ENCODE data around the gene ARHGAP26. TPM values are rescaled to one million over a fixed set of nuclear protein-coding genes. Genes with fewer than 3 reads are reported as not detected.

ARHGAP26 gene
- total RNA-seq, 1 donor from 2014 or later = 20.1 TPM

DNA sequence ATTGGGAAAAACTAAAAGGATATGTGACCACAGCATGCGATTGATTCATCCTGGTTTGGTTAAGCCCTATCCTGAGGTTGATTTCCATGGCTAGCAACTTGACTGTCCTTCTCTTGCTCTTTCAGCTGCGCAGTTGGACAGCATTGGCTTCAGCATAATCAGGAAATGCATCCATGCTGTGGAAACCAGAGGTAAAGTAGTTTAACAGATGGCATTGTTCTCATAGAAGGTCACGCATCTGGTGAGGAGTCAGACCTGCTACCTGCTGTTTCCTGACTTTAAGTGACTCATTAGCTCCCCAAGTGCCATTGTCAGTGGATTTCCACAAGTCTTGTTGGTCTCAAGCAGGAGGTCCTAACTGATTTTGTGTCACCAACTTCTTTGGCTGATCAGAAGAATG, 266.9 kb downstream of the ARHGAP26 start:
- no peak for DNase-seq
- Mint-ChIP-seq H3K4me1 (ENCODE audit: low read depth, unreplicated experiment) (peaks cover 58% of the 10 kb centered on the region), H3K36me3 (ENCODE audit: unreplicated experiment) (no peaks in the 10 kb centered on the region), H3K9me3 (ENCODE audit: unreplicated experiment) (peaks cover 14% of the 10 kb centered on the region), H3K4me3 (ENCODE audit: unreplicated experiment) (no peak overlapping the region), H3K27ac (ENCODE audit: unreplicated experiment) (peak overlapping the region; percentile 90), H3K27me3 (ENCODE audit: unreplicated experiment) (peaks cover 3% of the 10 kb centered on the region)
- TF ChIP-seq CTCF (IDR thresholded peaks at IDR 0.05; ENCODE audit: partially characterized antibody, unreplicated experiment) = no peak

- Mint-ChIP-seq H3K4me1 (ENCODE audit: low read depth, unreplicated experiment) (peaks cover 57% of the 10 kb centered on the region), H3K27me3 (ENCODE audit: unreplicated experiment) (peaks cover 3% of the 10 kb centered on the region), H3K4me3 (ENCODE audit: unreplicated experiment) (no peak overlapping the region), H3K27ac (ENCODE audit: unreplicated experiment) (peak overlapping the region; percentile 90), H3K36me3 (ENCODE audit: unreplicated experiment) (no peaks in the 10 kb centered on the region), H3K9me3 (ENCODE audit: unreplicated experiment) (peaks cover 11% of the 10 kb centered on the region)
- no peak for DNase-seq
- TF ChIP-seq CTCF (IDR thresholded peaks at IDR 0.05; ENCODE audit: partially characterized antibody, unreplicated experiment) = no peak
These were observed 267.5 kb downstream of the ARHGAP26 start for GRCh38 chr5:143037708-143038107.

DNA sequence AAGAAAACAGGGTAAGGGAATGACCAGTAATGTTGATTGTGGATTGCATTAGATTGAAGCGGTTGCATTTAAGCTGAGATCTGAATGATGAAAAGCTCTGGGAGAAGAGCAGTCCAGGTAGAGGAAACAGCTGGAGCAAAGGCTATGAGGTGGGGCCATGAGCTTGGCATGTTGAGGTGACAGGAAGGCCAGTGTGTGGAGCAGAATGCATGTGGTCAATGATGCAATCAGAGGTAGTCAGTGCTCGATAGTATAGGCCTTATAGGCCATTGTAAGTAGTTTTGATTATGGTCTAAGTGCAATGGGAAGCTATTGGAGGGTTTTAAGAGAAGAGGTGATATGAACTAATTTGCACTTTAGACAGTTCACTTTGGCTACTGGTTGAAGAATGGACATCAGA, 270.4 kb downstream of the ARHGAP26 start:
- Mint-ChIP-seq H3K27me3 (ENCODE audit: unreplicated experiment) (peaks cover 5% of the 10 kb centered on the region), H3K27ac (ENCODE audit: unreplicated experiment) (peak overlapping the region; percentile 95), H3K9me3 (ENCODE audit: unreplicated experiment) (peaks cover 11% of the 10 kb centered on the region), H3K4me3 (ENCODE audit: unreplicated experiment) (peak overlapping the region; percentile 11), H3K4me1 (ENCODE audit: low read depth, unreplicated experiment) (peaks cover 58% of the 10 kb centered on the region), H3K36me3 (ENCODE audit: unreplicated experiment) (no peaks in the 10 kb centered on the region)
- TF ChIP-seq CTCF (IDR thresholded peaks at IDR 0.05; ENCODE audit: partially characterized antibody, unreplicated experiment) = no peak
- no peak for DNase-seq

DNA sequence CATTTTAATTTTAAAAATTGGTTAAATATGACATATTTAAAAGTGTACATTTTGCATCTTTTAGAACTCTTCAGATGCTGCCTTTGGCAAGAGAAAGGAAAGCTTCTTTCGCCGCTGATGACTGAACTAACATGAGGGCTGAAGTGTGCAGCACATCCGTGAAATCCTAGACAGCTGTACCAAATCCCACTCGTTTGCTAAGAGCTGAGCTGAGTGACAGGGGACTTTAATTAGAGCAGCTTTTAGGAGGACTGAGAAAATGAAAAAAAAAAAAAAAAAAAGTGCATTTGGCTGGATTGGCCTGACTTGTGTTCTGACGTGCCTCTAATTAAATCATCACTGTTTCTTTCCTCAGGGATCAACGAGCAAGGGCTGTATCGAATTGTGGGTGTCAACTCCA, 271.3 kb downstream of the ARHGAP26 start:
- DNase-seq = no peak
- Mint-ChIP-seq H3K27me3 (ENCODE audit: unreplicated experiment) (peaks cover 5% of the 10 kb centered on the region), H3K4me3 (ENCODE audit: unreplicated experiment) (peak overlapping the region; percentile 65), H3K36me3 (ENCODE audit: unreplicated experiment) (no peaks in the 10 kb centered on the region), H3K4me1 (ENCODE audit: low read depth, unreplicated experiment) (peaks cover 53% of the 10 kb centered on the region), H3K9me3 (ENCODE audit: unreplicated experiment) (peaks cover 10% of the 10 kb centered on the region), H3K27ac (ENCODE audit: unreplicated experiment) (peak overlapping the region; percentile 79)
- no peak for TF ChIP-seq CTCF (IDR thresholded peaks at IDR 0.05; ENCODE audit: partially characterized antibody, unreplicated experiment)

GRCh38 chr5:143041972-143042770, 272.0 kb downstream of the ARHGAP26 start:
- Mint-ChIP-seq H3K9me3 (ENCODE audit: unreplicated experiment) (peaks cover 7% of the 10 kb centered on the region), H3K27me3 (ENCODE audit: unreplicated experiment) (peaks cover 3% of the 10 kb centered on the region), H3K4me3 (ENCODE audit: unreplicated experiment) (peak overlapping the region; percentile 65), H3K27ac (ENCODE audit: unreplicated experiment) (peak overlapping the region; percentile 79), H3K36me3 (ENCODE audit: unreplicated experiment) (no peaks in the 10 kb centered on the region), H3K4me1 (ENCODE audit: low read depth, unreplicated experiment) (peaks cover 49% of the 10 kb centered on the region)
- DNase-seq = no peak
- no peak for TF ChIP-seq CTCF (IDR thresholded peaks at IDR 0.05; ENCODE audit: partially characterized antibody, unreplicated experiment)

Data from glutamatergic neuron (in vitro differentiated cells).